Measurements from ENCODE around the gene SLC35B3.
"Not testable (repeated sequence)": the region's sequence is repeated elsewhere in the genome, so short reads cannot be mapped to it uniquely, and the experiment has no call there.

Gene SLC35B3

GRCh38 chr6:8414844-8415243 is 20.5 kb downstream of the SLC35B3 start:
- DNase-seq (ENCODE audit: low spot score) = no peak

- not testable (repeated sequence) for DNase-seq (ENCODE audit: low spot score)
Measured at GRCh38 chr6:8405946-8406345, 29.4 kb downstream of the SLC35B3 start.

DNA sequence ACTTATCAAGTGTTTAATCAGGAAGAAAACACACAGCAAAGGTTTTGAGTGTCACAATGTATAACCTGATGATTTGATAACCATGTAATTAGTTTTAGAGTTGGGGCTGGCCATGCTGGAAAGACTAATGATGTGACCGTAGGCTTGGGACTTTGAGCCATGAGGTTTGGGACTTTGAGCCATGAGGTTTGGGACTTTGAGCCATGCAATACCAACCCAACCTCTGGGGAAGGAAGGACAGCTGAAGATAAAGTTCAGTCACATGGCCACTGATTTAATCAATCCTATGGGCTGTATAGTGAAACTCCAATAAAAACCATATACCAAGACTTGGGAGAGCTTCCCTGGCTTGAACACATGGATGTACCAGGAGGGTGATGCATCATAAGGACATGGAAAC is 32.8 kb downstream of the SLC35B3 start:
- DNase-seq (ENCODE audit: low spot score) = no peak

DNA sequence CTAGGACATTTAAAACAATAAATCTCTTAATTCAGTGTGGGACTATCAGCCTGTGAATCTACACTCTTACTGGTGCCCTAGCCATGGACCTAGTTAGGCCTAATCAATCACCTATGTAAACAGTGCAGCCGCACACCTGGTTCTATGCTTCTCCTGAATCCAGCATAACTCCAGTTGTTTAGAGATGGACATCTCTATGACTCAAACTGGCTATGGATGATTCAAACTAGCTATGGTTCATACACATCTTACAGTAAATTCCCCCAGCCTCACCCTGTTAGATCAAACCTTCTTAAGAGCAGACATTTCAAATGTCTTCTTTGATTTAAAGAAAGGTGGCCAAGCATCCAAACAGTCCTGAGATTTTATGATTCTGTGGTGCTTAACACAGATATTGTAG is 34.7 kb downstream of the SLC35B3 start:
- no peak for DNase-seq (ENCODE audit: low spot score)

DNA sequence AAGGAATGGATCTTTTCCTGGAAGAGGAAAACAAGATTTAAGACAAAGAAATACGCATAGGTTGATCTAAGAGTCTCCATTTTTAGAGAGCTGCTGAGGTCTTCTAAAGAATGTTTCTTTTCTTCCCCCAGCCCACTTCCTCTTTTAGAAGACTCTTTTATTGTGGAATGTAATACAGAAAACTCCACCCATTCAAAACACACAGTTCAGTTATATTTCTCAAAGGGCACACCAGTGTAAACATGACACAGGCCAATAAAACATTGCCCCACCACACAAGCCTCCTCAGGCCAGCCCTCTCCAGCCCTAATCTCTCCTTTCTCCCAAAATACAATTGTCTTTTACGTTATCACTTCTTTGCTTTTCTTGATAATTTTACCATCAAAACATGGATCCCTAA is 42.8 kb downstream of the SLC35B3 start:
- DNase-seq (ENCODE audit: low spot score) = no peak

- no peak for DNase-seq (ENCODE audit: low spot score)
Measured at GRCh38 chr6:8391934-8392333, 43.4 kb downstream of the SLC35B3 start.

DNA sequence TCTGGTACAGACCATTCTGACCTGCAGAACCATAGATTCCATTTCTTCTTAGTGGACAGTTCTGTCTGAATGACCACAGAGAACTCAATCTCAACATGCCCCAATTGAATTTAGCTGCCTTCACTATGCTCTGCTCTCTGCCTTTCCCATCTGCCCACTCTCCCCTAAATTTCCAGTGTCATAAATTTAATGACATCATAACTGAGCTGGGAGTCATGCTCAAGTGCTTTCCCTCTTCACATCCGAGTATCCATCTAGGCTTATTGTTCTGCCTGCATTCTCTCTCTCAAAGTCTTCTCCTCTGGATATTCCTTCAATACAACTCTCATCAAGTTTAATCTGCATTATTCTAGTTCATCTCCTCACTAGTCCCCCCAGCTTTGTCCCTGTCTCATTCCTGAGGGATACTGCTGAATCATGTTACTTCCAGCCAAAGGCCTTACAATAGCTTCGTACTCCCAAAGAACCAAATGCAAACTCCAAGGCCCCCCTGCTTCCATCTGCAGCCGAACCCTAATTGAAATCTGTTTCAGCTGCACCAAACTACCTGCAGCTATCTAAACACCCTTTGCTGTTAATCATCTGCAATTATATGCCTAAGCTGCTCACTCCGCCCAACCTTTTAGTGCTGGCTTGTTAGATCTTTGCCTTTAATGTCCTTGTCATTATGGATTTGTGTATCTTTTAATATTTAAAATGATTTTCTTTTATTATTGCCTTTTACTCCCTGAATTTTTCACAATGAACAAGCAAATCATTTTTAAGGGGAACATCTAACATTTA is 46.1 kb downstream of the SLC35B3 start:
- no peak for DNase-seq (ENCODE audit: low spot score)

GRCh38 chr6:8387942-8388437 is 47.4 kb downstream of the SLC35B3 start:
- DNase-seq (ENCODE audit: low spot score) = no peak

DNA sequence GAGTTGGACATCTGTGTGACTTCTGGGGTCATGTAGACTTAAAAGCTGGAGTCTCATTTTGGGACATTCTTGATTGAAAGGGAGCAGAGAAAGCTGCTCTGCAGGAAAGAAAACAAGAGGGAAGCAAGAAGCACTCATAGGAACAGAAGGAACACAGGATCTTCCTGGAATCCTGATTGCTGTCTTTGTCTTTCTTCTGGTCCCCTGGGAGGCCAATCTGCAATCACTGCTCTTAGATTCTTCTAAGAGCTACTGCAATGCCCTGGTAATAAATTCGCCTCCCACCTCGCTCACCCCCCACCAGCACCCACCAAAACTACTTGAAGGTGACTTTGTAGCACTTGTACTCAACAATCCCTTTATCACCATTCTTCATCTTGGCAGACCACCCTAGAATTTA is 51.8 kb downstream of the SLC35B3 start:
- DNase-seq (ENCODE audit: low spot score) = no peak

- DNase-seq (ENCODE audit: low spot score) = no peak
Measured at GRCh38 chr6:8382434-8382833, 52.9 kb downstream of the SLC35B3 start.

DNA sequence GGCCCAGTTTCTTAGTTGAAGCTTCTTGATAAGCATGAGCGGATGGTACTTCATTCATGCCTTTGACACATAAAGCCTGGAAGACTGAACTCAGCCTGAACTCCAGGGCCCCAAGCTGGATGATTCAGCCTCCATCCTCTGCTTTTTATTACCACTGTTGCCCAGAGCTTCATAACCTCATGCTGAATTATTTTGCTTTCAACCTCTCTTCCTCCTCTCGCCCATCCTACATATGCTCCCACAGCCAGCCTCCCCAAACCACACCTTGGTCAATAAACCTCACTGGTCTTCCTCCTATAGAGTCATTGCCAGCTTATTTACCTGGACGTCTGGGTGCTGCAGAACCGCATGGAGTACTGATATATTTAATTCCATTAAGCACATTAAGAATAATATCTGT is 59.4 kb downstream of the SLC35B3 start:
- DNase-seq (ENCODE audit: low spot score) = no peak

Data from HuH-7.5 (cell line).